Raji (cell line): ENCODE results near the gene MRNIP.

Experiments
- POLR2A ChIP-seq: IDR thresholded peaks from 2 replicates; pipeline ENCODE4 v1.6.1; 2011; ENCODE audit warnings: low read depth, low read length, control low read depth; ENCODE audit not compliant: insufficient read depth

MRNIP gene

GRCh38 chr5:179795049-179795862 lies 63.4 kb downstream of the MRNIP start:
- TF ChIP-seq POLR2A = no peak

GRCh38 chr5:179794575-179794974 lies 64.0 kb downstream of the MRNIP start:
- TF ChIP-seq POLR2A = no peak

- no peak for TF ChIP-seq POLR2A
Measured at GRCh38 chr5:179794171-179794570, 64.4 kb downstream of the MRNIP start.

GRCh38 chr5:179793468-179794139 lies 65.0 kb downstream of the MRNIP start, which contains the start of gene LTC4S:
Gene LTC4S (plus strand): TSS chr5:179793986. CDS start chr5:179794081, 95 bp downstream.
- no peak for TF ChIP-seq POLR2A

DNA sequence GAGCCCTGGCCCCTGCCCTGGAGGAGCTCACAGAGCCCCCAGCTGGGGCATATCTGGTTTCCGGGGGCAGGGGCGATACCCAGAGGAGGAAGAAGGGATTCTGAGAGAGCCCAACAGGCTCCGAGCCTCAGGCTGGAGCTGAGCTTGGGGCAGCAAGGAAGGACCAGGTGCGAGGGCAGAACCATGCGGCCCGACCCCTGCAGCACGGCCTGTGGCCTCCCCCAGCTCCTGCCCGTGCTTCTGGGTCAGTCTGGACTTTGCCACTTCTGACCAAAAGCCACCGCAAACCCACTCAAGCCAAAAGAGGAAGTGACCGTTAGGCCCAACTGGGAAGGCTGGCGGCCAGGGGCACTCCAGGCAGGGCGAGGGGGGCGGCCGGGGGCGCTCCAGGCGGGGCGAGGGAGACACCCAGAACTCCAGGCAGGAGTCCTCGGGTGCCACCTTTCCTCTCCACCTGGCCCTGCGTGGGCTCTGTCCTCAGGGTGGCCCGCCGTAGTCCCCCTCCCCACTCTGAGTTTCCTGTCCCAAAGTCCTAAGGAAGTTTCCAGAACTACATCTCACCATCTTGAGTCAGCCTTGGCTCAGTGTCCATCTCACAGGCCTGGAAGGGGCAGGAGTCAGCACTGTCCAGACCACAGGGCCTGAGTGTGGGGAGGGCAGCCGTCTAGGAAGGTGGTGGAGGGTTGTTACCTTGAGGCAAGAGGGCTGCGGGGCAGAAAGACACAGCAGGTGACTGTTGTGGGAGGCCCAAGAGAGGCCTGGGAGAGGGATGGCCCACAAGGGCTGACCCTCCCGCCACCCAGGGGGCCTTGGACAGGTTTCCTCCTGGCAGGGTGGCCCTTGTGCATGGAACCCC lies 65.8 kb downstream of the MRNIP start:
- no peak for TF ChIP-seq POLR2A

DNA sequence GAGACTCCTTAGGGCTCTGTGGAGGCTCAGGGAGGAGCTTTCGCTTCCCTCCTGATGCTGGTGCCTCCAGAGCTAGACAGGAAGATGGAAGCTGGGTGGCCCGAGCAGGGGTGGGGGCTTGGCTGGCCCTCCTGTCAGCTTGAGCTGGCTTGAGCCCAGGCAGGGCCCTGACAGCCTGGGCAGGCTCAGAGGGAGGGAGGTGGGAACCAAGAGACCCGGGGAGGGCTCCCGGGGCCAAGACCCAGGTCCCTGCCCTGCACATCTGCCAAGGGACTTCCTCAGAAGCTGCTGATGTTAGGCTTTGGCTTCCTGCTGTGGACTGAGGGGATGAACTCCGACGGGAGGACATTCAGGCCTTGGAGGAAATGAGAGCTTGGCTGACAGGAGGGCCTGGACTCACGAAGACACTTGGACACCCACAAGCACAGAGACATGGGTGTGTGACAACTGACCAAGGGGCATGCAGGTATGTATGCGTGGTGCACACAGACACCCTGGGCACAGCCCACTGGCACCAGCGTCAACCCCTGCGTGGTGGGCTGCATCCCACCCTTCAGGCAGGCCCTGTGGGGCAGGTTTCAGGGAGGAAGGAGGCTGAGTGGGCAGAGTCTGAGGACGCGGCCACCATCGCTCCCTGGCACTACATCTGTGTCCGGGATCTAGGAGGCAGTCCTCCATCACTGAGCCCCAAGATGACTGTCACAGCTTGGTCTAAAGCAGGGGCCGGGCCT lies 66.6 kb downstream of the MRNIP start:
- no peak for TF ChIP-seq POLR2A

- TF ChIP-seq POLR2A = no peak
Measured at GRCh38 chr5:179788193-179788854, 70.3 kb downstream of the MRNIP start.
